Stimulated activated CD8-positive, alpha-beta memory T cell treated with anti-CD3 and anti-CD28 coated beads, Interleukin-7, amount 100 ng/mL, for 24 hours (primary cell): ENCODE measurements around the gene DNM3.

ENCODE experiments used
- DNase-seq: peaks from one replicate; pipeline ENCODE4 v3.0.0-alpha.2; 2020; ENCODE audit warnings: low read depth

The DNM3 gene

DNA sequence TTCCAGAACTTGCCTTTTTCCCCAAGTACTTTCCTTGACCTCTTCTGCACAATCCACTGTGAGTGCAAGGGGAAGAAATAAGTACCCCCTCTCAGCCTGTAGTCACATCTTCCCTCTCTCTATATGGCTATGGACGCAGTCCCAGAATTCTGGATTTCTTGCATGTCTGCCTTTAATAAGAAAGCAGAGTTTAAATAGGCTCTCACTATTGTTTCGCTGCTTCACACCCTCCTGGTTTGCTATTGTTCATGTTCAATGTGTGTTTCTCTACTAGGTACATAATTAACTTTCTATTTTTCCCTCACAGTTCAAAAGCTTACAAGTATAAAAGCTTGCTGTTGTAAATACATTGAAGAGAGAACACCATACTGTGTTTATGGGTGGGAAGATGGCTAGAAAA is 397.7 kb downstream of the DNM3 start:
- no peak for DNase-seq

DNA sequence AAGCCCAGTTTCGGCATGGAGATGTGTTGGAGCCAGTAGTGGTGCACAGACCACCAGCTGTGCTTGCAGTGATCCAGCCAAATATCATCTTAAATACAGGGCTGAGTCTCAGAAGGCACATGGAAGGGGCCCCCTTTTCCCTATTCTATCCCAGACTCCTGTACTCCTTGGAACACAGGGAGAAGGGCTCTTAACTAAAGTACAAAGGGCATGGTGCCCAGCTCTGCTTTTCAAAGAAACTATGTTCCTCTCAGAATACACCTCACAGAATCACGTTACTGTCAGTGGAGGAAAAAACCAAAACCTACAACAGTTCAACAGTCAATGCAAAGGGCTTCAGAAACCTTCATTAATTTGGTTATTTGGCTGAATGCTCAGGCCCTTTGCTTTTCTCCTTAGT is 398.6 kb downstream of the DNM3 start:
- no peak for DNase-seq

DNA sequence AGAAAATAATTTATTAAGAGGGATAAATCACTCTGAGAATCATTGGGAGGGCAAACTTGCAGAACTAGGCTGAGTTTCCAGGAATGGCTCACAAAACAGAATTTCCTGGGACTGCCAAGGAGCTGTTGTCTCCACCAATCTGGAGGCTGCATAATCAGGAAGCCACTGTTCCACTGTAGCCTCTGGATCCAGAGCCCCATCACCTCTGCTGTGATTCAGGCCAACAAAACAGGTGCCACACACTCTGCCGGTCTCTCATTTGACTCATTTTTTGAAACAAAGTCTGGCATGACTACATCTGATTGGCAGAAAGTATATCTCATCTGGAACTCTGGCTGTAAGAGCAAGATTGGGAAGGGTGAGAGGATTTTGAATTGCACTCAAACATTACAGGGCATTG is 400.2 kb downstream of the DNM3 start:
- DNase-seq = no peak

DNA sequence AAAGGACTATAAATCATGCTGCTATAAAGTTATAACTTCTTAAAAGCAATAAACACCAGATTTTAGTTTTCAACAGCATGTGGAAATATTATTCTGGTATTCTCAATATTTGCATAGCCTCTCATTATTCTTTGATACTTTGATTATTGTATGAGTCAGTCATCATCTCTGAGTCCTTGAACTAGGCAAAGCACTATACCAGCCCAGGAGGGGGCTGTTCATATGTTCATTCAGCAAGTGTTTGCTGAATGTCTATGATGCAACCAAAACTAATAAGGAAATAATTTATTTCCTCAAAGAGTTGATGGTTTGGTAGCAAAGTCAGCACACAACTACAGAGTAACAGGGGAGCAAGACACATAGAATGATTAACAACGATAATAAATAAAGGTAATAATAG is 403.6 kb downstream of the DNM3 start:
- DNase-seq = no peak

DNA sequence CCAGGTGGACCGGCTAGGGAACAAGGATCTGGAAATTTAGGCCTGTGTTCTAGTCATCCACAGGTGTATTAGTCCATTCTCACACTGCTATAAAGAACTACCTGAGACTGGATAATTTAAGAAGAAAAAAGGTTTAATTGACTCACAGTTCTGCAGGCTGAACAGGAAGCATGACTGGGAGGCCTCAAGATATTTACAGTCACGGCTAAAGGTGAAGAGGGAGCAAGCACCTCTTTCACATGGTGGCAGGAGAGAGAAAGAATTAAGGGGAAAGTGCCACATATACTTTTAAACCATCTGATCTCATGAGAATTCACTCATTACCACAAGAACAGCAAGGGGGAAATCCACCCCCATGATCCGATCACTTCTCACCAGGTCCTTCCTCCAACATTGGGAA is 404.5 kb downstream of the DNM3 start:
- no peak for DNase-seq

DNA sequence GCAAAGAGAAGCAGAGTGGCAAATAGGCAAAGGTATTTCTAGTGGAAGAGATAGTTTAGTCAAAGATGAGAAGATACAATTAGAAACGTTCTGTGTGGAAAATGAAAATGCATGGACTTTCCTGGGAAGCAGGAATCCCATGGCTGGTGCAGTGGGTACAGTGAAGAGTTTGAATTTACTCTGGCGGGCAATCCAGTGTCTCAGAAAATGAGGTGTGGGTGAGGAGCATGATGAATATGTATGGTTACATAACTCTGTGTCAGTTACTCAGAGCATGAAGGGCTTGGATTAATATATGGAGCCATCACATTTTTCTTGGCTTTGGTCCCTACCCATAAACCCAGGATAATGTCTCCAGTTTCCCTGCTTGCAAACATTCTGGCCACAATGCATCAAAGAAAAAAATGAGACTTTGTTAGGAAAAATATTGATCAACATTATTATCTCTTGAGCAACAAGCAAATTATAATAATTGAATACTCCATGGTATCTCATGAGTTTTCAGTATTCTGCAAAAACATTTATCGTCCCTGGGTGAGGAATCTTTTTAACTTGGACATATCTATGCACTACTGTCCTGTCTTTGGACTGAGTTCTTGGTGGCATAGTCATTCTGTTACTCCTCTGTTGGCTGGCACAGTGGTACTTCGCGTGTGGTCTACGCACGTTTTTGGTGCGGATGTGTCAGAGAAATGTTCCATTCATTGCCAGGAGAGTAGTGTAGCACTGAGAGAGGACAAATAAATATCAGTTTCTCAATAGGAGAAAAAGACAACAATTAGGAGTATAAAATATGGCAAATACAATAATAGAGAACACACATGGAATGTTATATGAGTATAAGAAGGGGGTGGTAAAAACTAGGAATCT is 405.5 kb downstream of the DNM3 start:
- DNase-seq = no peak

DNA sequence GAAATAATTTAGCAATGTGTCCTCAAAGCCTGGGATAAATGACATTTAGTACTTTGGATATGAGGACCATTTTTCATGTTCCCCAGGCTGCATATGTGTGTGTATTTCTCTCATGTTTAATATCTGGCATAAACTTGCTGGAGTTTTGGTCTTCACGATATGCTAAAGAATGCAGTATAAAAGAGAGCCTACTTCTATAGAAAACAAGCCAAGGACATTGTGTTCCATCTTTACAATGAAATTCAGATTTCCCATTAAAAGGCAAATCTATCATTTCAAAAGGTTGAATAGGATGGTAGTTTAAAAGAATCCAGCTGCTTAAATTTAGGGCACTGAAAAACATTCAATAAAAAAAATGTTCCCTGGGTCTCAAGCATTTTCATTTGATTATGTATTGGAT is 410.2 kb downstream of the DNM3 start:
- DNase-seq = no peak

DNA sequence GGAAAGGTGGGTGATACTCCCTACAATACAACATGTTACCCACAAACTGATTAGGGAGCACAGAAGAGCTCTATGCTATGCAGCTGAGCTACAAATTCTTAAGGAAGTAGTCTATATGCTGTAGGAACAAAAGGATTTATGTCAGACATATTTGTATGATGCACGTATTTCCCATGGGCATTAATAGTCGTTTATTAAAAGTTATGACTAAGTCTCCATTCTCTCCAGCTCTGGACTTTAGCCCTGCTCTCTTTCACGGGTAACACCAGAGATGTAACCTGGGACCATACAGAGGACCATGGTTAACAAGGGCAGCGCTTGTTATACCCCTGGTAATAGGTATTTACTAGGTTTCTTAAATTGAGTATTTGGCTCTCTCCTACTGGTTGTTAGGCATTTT is 411.0 kb downstream of the DNM3 start:
- no peak for DNase-seq

DNA sequence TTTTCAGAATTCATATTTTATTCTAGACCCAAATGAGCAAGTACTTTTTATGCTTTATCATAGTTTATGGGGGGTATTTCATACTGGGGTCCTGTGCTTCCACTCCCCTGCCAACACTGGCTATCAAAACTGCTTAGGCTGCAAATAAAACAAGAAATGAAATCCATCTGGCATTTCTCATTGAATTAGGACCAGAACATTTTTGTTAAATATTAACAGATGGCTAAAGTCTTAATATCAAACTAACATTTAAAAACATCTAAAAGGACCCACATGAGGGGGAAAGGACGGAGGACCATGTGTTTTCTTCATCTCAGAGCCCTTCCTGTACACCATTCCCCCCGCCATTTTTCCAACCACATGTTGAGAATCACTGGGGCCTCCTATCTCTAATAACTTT is 411.7 kb downstream of the DNM3 start:
- no peak for DNase-seq

DNA sequence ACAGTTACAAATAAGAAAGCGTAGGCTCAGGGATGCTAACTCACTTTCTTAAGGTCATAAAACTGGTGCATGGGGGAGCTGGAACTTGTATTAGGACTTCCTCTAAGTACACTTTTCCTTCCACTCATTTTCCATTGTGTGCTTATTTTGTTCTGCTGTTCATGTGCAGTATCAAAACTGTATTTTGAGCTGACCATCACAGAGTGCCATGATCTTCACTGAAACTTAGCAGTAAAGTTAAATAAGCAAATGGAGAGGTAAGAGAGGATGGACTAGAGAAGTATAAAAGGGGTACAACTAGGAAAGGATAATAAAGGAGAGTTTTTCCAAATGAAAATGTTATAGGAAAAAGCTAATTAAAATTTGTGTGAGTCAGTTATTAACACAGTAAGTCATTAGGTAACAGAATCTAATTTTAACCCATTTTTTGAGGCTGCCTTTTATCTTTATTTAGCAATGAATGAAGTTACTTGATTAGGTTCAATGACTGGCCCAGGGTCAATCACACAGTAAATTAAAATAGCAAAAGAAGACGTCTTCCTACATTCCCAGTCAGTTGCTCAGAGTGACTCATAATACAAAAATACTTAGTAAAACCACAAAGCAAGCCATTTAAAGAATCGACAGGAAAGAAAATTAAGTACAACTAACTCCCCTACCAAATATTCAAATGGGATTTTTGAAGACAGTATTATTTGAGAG is 413.4 kb downstream of the DNM3 start:
- no peak for DNase-seq

DNA sequence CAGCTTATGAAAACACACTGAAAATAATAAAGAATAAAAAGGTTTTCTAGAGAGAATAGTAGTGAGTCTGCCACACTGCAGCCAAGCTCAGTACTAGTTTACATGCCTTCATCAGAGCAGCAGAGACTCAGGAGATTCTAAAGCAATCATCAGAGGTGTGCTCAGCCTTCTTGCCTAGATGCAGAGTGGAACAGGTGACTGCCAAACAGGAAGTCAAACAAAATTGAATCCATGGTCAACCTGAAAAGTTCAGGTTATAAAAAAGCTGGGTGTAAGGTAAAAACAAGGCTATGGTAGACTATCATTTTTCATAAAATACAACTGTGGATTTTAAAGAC is 413.9 kb downstream of the DNM3 start:
- no peak for DNase-seq

DNA sequence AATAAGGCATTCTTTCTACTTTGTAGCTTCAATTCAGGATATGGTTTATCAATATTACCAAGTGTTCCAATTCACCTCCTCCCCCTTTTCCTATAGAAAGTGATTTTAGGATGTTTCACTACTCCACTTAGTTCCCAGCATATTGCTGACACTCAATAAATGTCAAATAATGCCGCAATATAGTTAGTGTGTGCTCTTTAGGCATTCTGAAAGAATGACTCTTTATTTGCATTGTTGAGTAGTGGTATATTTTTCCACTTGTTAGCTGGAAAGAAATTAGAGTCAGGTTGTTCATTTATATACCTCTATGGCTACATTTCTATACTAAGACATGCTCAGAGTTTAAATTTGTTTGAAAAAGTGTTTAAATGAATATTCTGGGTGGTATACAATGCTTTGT is 424.6 kb downstream of the DNM3 start:
- DNase-seq = no peak

DNA sequence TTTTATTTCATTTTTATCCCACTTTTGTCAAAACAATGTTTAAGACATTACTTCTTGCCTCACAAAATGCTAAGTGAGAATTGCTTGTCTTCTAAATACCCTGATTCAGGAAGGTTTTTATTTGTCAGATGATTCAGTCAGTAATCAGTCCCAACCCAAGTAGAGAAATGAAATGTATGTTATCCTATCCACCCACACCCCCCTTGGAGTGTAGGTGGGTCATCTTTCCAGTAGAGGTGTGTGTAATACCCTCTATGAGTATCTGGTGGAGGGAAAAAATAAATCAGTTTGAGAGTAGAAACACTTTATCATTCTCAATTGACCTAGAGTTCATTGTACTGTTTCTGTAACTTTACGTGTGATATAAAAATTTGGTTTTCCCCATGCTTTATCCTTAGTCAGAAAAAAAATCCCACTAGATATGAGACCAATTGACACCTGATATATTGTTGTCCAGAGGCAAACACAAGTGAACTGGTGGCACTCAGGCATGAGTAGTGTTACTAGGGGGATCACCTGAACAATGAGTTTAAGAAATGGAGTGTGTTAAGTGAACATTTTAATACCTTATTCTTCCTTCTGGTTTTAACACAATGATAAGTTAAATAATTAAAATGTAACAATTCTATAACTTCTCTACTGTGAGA is 425.4 kb downstream of the DNM3 start:
- no peak for DNase-seq

DNA sequence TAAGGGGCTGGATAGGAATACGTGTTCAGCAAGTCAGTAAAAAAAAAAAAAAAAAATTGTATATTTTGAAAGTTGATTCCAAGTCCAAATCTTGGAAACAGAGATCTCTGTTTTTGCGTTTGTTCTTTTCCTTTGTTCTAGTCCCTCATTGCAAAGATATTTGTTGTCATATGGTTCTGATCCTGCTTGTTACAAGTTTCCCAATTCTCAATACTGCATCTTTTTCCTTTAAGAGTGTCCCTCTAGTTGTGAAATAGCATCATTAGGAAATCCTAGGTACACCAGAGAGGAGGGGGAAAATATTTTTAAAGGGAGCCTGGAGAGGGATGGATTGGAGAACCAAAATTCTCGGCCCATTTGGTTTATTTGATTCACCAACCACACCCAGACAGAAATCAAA is 426.9 kb downstream of the DNM3 start:
- no peak for DNase-seq

DNA sequence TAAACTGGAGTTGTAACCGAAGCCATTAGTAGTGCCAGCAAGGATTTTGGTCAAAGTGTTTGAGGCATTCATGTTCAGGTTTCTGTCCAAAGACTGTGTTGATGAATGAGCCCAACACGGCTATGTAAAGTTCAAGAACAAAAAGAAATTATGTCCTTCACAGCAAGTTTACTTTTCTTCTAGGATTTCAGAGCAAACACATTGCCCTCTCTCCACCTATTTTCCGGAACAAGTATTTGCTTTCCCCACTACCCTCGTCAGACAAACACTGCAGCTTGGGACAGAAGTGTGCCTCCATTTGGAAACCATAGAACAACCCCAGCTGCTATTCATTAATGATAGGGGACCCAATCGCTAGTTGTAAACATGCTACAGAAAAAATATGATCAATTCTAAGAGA is 427.8 kb downstream of the DNM3 start:
- no peak for DNase-seq

DNA sequence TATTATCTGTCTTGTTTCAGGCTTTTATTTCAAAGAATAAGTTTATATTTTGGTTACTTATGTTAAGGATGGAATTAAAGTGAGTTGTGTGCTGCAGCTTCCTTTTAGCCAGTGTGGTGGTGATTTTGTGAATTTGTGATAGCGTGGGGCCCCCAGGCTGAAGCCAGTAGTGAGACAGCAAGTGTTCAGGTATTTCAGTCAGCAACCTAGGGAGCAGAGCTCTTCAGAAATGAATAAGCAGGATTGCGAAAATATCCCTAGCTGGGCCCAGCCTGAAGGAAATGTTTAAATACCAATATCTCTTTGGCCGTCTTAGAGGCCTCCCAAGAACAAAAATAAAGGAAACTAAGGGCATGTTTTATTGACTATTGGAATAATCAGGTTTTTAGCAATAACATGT is 428.3 kb downstream of the DNM3 start:
- DNase-seq = no peak

DNA sequence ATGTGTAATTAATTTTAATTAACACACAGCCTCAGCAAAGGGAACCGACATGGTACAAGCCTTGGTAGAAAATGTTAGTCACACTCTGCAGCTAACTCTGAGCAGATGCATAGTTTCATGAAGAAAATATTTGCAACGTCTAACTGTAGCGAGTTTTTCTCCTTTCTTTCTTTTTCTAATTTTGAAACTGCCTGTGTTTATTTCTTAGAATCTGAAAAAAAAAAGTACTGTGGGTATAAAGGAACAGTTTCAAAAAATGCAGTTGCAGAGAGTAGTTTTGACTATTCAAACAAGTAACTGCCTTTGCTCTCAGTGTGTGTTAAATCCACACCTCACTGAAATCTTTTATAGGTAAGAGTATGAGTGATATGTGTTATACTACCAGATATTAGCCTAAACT is 429.3 kb downstream of the DNM3 start:
- DNase-seq = no peak

DNA sequence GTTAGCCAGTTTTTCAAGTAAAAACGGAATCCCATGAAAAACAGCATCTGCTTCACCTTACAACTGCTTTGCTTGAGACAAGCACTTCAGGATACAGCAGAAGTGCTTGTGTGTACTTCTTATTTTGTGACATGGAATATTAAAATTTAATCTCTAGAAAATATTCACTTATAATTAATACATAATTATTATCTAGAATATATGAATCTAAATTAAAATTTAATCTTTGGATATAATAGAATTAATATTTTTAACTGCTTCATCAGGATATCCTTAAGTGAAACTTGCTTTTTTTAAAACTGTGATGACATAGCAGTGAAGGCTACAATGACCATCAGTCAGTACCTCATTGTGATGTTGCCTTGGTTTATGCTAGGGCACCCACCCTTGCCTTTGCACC is 430.8 kb downstream of the DNM3 start:
- DNase-seq = no peak

DNA sequence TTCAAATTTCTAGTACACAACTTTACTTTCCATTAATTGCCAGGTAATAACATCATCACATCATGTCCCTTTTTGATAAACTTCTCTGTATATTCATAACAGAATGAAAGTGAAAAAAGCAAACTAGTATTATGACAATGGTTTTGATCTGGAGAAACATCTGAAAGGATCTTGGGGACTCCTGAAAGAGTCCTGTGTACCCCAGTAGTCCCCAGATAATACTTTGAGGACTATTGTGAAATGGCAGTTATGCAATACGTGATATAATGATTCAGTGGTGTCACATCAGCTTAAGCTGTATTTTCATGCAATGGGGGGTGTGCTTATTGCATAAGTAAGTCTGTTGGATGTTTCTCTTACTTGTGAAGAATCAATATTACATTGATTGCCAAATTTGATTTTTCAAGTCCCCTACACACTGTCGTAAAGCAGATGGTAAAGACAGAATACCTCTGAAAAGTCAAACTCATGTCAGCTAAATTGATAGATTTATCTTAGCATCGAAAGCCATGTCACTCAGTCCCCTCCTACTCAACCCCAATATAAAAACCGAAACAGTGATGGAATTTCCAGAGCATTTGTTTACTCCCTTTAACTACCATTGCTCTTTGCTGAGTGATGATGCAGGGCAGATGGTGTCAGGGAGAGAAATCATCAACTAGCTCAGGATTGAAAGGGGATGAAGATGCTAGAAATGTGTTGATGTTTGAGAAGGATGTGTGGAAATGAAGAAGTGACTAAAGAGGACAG is 432.5 kb downstream of the DNM3 start:
- DNase-seq = no peak

DNA sequence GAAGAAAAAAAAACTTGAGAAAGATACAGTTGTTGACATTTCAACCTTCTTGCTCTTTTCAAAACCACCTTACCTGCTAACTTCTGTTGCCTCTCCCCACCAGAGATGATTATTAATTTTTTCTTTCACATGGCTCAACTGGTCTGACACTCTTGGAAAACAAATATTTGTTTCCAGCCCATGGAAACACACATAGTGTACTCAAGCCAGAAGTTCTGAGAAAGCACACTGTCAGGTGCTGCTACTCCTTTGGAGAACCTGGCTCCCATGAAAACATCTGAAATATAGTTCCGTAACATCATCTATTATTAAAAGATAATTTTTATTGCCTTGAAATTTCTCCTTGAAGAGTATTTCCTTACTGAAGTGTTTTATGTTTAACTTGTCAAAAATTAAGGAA is 434.2 kb downstream of the DNM3 start:
- no peak for DNase-seq

DNA sequence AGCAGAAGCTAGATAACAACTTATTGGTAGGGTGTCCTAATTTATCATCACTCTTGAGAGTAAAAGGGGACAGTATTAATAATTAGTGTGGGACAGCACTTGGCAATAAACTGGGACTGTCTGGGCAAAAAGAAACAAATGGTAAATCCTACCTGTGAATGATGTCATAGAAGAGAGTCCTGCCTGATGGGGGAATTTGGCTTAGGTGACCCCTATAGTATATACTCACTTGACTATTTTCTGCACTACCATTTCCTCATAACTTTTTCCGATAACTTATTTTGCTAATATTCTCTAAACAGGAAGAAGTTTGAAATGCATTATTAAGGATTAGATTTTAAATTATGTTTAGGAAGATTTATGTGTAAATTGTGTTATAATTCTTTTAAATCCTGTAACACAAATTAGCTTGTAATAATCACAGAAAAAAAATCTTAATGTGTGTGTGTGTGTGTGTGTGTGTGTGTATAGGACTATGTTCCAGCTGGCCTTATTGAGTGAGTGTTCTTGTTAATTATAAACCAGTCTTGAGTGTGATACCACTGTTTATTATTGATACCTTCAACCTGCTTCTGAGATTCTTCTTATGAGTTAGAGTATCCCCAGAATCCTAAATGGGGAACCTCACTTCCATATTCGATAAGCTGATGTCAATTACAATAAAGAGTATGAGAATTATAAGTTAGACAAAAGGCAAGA is 435.0 kb downstream of the DNM3 start:
- DNase-seq = no peak

DNA sequence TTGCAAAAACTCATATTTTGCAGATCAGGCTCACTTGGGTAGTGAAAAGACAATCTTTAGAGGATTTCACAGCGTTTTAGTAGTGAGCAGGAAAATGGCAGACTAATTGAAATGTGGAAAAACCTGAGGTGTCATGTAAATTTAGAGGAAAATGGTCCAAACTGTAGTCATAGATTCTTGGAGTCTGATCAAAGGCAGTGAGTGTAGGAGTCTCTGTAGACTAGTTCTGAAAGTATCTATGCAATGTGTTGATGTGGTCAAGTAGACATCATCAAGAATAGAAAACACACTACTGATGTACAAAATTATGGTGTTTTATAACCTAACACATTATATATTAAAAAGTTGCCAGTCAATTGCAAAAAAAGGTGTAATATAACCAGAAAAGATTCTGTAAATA is 436.0 kb downstream of the DNM3 start:
- DNase-seq = no peak
